Liver (tissue), 3 donors: ENCODE results near the gene EXOC3.

Experiments
- ATF3 ChIP-seq: IDR thresholded peaks from 2 replicates; pipeline ENCODE4 v1.6.1; 2016; ENCODE audit warnings: antibody characterized with exemption
- FOXA1 ChIP-seq: IDR thresholded peaks from 2 replicates; pipeline ENCODE4 v1.6.1; 2016; ENCODE audit warnings: antibody characterized with exemption
- GABPA ChIP-seq, 2 donors: IDR thresholded peaks in 1 of 2; conservative IDR thresholded peaks in 1 of 2; 2 replicates each; pipeline ENCODE4 v1.6.1; 2016; ENCODE audit warnings: antibody characterized with exemption in 2 of 2, mild to moderate bottlenecking in 1 of 2, moderate library complexity in 1 of 2
- HNF4A ChIP-seq, 2 donors: conservative IDR thresholded peaks; 2 replicates each; pipeline ENCODE4 v1.6.1; 2016; ENCODE audit warnings: antibody characterized with exemption in 2 of 2, mild to moderate bottlenecking in 2 of 2
- HNF4G ChIP-seq: IDR thresholded peaks from 2 replicates; pipeline ENCODE4 v1.6.1; 2016; ENCODE audit warnings: antibody characterized with exemption
- JUND ChIP-seq, 2 donors: IDR thresholded peaks; 2 replicates each; pipeline ENCODE4 v1.6.1; 2016; ENCODE audit warnings: antibody characterized with exemption in 2 of 2
- RAD21 ChIP-seq, 2 donors: IDR thresholded peaks; 2 replicates each; pipeline ENCODE4 v1.6.1; 2016; ENCODE audit warnings: antibody characterized with exemption in 2 of 2, mild to moderate bottlenecking in 2 of 2
- SP1 ChIP-seq: IDR thresholded peaks from 2 replicates; pipeline ENCODE4 v1.6.1; 2018; ENCODE audit warnings: antibody characterized with exemption, mild to moderate bottlenecking
- TAF1 ChIP-seq: conservative IDR thresholded peaks from 2 replicates; pipeline ENCODE4 v1.6.1; 2016; ENCODE audit warnings: antibody characterized with exemption, mild to moderate bottlenecking
- YY1 ChIP-seq: IDR thresholded peaks from 2 replicates; pipeline ENCODE4 v1.6.1; 2016; ENCODE audit warnings: antibody characterized with exemption, mild to moderate bottlenecking
- ZBTB33 ChIP-seq: IDR thresholded peaks from 2 replicates; pipeline ENCODE4 v1.6.1; 2016; ENCODE audit warnings: antibody characterized with exemption
- TF ChIP-seq, protein P1 (sequence below): IDR thresholded peaks from 2 replicates; pipeline ENCODE4 v1.6.1; 2016; ENCODE audit warnings: antibody characterized with exemption
- TF ChIP-seq, protein P2 (sequence below): fragments of 150-350 bp; IDR thresholded peaks from 2 replicates; pipeline ENCODE4 v1.5.1; 2017; ENCODE audit warnings: improper control_type of control experiment, low read depth, low read length; ENCODE audit not compliant: missing input control
- TF ChIP-seq, protein P3 (sequence below): IDR thresholded peaks from 2 replicates; pipeline ENCODE4 v1.6.1; 2016; ENCODE audit warnings: antibody characterized with exemption, mild to moderate bottlenecking
- donor health status: healthy.
- donor health status: healthy.

DNA sequence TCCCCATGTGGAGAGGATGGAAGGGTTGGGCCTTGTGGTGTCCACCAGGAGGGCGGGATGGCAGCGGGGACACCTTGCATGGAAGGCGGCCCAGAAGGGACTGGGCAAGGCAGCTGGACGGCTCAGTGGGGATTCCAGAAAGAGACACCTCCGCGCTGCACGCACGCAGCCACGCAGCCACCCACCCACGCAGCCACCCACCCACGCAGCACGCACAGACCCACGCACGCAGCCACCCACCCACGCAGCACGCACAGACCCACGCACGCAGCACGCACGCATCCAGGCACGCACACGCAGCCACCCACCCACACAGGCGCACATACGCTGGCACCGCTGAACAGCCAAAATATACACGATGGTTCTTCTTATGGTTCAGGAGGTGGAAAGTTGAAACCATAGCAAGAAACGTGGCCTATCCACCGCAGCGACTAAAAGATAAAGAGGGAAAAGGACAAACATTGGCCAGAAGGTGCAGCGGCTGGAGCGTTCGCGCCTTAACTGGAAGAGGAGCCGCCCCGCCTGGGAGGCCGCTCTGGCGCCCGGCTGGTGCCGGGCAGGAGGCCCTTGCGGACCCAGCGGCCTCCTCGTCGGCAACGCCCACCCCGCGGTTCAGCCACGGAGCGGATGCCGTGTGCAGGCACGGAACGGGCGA is 22.2 kb upstream of the EXOC3 start:
- TF ChIP-seq ATF3 = no peak
- TF ChIP-seq, protein P1, sequence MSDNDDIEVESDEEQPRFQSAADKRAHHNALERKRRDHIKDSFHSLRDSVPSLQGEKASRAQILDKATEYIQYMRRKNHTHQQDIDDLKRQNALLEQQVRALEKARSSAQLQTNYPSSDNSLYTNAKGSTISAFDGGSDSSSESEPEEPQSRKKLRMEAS = no peak
- TF ChIP-seq JUND (IDR thresholded peaks at IDR 0.05) = no peak
- TF ChIP-seq, protein P2, sequence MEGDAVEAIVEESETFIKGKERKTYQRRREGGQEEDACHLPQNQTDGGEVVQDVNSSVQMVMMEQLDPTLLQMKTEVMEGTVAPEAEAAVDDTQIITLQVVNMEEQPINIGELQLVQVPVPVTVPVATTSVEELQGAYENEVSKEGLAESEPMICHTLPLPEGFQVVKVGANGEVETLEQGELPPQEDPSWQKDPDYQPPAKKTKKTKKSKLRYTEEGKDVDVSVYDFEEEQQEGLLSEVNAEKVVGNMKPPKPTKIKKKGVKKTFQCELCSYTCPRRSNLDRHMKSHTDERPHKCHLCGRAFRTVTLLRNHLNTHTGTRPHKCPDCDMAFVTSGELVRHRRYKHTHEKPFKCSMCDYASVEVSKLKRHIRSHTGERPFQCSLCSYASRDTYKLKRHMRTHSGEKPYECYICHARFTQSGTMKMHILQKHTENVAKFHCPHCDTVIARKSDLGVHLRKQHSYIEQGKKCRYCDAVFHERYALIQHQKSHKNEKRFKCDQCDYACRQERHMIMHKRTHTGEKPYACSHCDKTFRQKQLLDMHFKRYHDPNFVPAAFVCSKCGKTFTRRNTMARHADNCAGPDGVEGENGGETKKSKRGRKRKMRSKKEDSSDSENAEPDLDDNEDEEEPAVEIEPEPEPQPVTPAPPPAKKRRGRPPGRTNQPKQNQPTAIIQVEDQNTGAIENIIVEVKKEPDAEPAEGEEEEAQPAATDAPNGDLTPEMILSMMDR = no peak
- no peak for TF ChIP-seq SP1
- no peak for TF ChIP-seq ZBTB33
- TF ChIP-seq RAD21 (IDR thresholded peaks at IDR 0.05) = no peak
- TF ChIP-seq, protein P3, sequence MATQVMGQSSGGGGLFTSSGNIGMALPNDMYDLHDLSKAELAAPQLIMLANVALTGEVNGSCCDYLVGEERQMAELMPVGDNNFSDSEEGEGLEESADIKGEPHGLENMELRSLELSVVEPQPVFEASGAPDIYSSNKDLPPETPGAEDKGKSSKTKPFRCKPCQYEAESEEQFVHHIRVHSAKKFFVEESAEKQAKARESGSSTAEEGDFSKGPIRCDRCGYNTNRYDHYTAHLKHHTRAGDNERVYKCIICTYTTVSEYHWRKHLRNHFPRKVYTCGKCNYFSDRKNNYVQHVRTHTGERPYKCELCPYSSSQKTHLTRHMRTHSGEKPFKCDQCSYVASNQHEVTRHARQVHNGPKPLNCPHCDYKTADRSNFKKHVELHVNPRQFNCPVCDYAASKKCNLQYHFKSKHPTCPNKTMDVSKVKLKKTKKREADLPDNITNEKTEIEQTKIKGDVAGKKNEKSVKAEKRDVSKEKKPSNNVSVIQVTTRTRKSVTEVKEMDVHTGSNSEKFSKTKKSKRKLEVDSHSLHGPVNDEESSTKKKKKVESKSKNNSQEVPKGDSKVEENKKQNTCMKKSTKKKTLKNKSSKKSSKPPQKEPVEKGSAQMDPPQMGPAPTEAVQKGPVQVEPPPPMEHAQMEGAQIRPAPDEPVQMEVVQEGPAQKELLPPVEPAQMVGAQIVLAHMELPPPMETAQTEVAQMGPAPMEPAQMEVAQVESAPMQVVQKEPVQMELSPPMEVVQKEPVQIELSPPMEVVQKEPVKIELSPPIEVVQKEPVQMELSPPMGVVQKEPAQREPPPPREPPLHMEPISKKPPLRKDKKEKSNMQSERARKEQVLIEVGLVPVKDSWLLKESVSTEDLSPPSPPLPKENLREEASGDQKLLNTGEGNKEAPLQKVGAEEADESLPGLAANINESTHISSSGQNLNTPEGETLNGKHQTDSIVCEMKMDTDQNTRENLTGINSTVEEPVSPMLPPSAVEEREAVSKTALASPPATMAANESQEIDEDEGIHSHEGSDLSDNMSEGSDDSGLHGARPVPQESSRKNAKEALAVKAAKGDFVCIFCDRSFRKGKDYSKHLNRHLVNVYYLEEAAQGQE = no peak
- TF ChIP-seq FOXA1 = no peak
- no peak for TF ChIP-seq HNF4A (conservative IDR thresholded peaks at IDR 0.05)
- TF ChIP-seq TAF1 = no peak
- no peak for TF ChIP-seq HNF4G
- TF ChIP-seq GABPA (IDR thresholded peaks at IDR 0.05 in 1 of 2, conservative IDR thresholded peaks at IDR 0.05 in 1 of 2) = no peak
- no peak for TF ChIP-seq YY1
